LNCAP (cell line): ENCODE measurements around the gene TPCN1.

Experiments used
- CTCF ChIP-seq: fragments of 450-650 bp; IDR thresholded peaks from 2 replicates; pipeline ENCODE4 v1.5.1; 2017; ENCODE audit warnings: mild to moderate bottlenecking

Gene TPCN1

GRCh38 chr12:113317122-113317521 is 95.9 kb downstream of the TPCN1 start:
- no peak for TF ChIP-seq CTCF

GRCh38 chr12:113318046-113318656 is 96.9 kb downstream of the TPCN1 start:
- TF ChIP-seq CTCF = no peak

- no peak for TF ChIP-seq CTCF
These were observed 97.8 kb downstream of the TPCN1 start for GRCh38 chr12:113318900-113319628.

- TF ChIP-seq CTCF = no peak
These were observed 99.1 kb downstream of the TPCN1 start for GRCh38 chr12:113320401-113320800.

- TF ChIP-seq CTCF = no peak
These were observed 101.1 kb downstream of the TPCN1 start for GRCh38 chr12:113322343-113322742.

GRCh38 chr12:113325916-113326315 is 104.7 kb downstream of the TPCN1 start:
- no peak for TF ChIP-seq CTCF

- no peak for TF ChIP-seq CTCF
These were observed 105.6 kb downstream of the TPCN1 start for GRCh38 chr12:113326775-113327395.
